ENCODE results near the gene TBRG4.

The TBRG4 gene

GRCh38 chr7:45076946-45077345 is 34.6 kb downstream of the TBRG4 start:
- TF ChIP-seq CREB1 (IDR thresholded peaks at IDR 0.05; ENCODE audit: low read depth), result no peak
- TF ChIP-seq TCF12 (IDR thresholded peaks at IDR 0.05; ENCODE audit: low read depth), result no peak
- no peak for TF ChIP-seq TEAD4 (IDR thresholded peaks at IDR 0.05)
- TF ChIP-seq ZBTB7A (IDR thresholded peaks at IDR 0.05; ENCODE audit: low read depth), result no peak
- TF ChIP-seq EGR1 (IDR thresholded peaks at IDR 0.05), result no peak
- TF ChIP-seq CEBPB (IDR thresholded peaks at IDR 0.05), result no peak
- no peak for TF ChIP-seq NFIC (IDR thresholded peaks at IDR 0.05)
- TF ChIP-seq TAF1 (IDR thresholded peaks at IDR 0.05; ENCODE audit: low read depth), result no peak
- no peak for TF ChIP-seq USF1 (IDR thresholded peaks at IDR 0.05)
- TF ChIP-seq RAD21 (IDR thresholded peaks at IDR 0.05; ENCODE audit: low read depth), result no peak
- TF ChIP-seq REST (IDR thresholded peaks at IDR 0.05; ENCODE audit: low read depth), result no peak
- TF ChIP-seq MAX (IDR thresholded peaks at IDR 0.05), result no peak
- no peak for TF ChIP-seq EP300 (IDR thresholded peaks at IDR 0.05; ENCODE audit: borderline replicate concordance)
- TF ChIP-seq FOXM1 (IDR thresholded peaks at IDR 0.05; ENCODE audit: borderline replicate concordance, low read depth), result no peak

- TF ChIP-seq FOXM1 (IDR thresholded peaks at IDR 0.05; ENCODE audit: borderline replicate concordance, low read depth) (no peak), TAF1 (IDR thresholded peaks at IDR 0.05; ENCODE audit: low read depth) (no peak), YY1 (IDR thresholded peaks at IDR 0.05; ENCODE audit: low read depth) (no peak), ZBTB7A (IDR thresholded peaks at IDR 0.05; ENCODE audit: low read depth) (no peak), NFIC (IDR thresholded peaks at IDR 0.05) (no peak), REST (IDR thresholded peaks at IDR 0.05; ENCODE audit: low read depth) (no peak), RAD21 (IDR thresholded peaks at IDR 0.05; ENCODE audit: low read depth) (no peak), MAX (IDR thresholded peaks at IDR 0.05) (no peak), TCF12 (IDR thresholded peaks at IDR 0.05; ENCODE audit: low read depth) (no peak), CEBPB (IDR thresholded peaks at IDR 0.05) (no peak), USF1 (IDR thresholded peaks at IDR 0.05) (no peak)
Observed at GRCh38 chr7:45075871-45076796, 35.4 kb downstream of the TBRG4 start.

- TF ChIP-seq CEBPB (IDR thresholded peaks at IDR 0.05), result no peak
- TF ChIP-seq FOXM1 (IDR thresholded peaks at IDR 0.05; ENCODE audit: borderline replicate concordance, low read depth), result no peak
- TF ChIP-seq TAF1 (IDR thresholded peaks at IDR 0.05; ENCODE audit: low read depth), result no peak
- TF ChIP-seq USF1 (IDR thresholded peaks at IDR 0.05), result no peak
- TF ChIP-seq TCF12 (IDR thresholded peaks at IDR 0.05; ENCODE audit: low read depth), result no peak
- TF ChIP-seq CREB1 (IDR thresholded peaks at IDR 0.05; ENCODE audit: low read depth), result no peak
- TF ChIP-seq EGR1 (IDR thresholded peaks at IDR 0.05), result no peak
- no peak for TF ChIP-seq MAX (IDR thresholded peaks at IDR 0.05)
- TF ChIP-seq YY1 (IDR thresholded peaks at IDR 0.05; ENCODE audit: low read depth), result no peak
- TF ChIP-seq EP300 (IDR thresholded peaks at IDR 0.05; ENCODE audit: borderline replicate concordance), result no peak
- no peak for TF ChIP-seq REST (IDR thresholded peaks at IDR 0.05; ENCODE audit: low read depth)
- no peak for TF ChIP-seq RAD21 (IDR thresholded peaks at IDR 0.05; ENCODE audit: low read depth)
- no peak for TF ChIP-seq ZBTB7A (IDR thresholded peaks at IDR 0.05; ENCODE audit: low read depth)
- no peak for TF ChIP-seq TEAD4 (IDR thresholded peaks at IDR 0.05)
Observed at GRCh38 chr7:45075355-45075644, 36.2 kb downstream of the TBRG4 start.
